ENCODE results near the gene OR51B2.

Gene OR51B2

GRCh38 chr11:5279471-5280090 lies 44.5 kb downstream of the OR51B2 start:
- DNase-seq (ENCODE audit: insufficient read length) = no peak
- TF ChIP-seq POLR2AphosphoS5 (IDR thresholded peaks at IDR 0.05; ENCODE audit: low read depth, low read length) (no peak), POLR2A (IDR thresholded peaks at IDR 0.05; ENCODE audit: low read depth, low read length) (no peak), TAF1 (IDR thresholded peaks at IDR 0.05; ENCODE audit: borderline replicate concordance, low read depth, low read length) (no peak)
- FAIRE-seq = peak; percentile 81

- FAIRE-seq = peak; percentile 71
These were observed 46.2 kb downstream of the OR51B2 start for GRCh38 chr11:5277807-5278382.

GRCh38 chr11:5276697-5277096 lies 47.4 kb downstream of the OR51B2 start:
- DNase-seq (ENCODE audit: insufficient read length) (no peak), FAIRE-seq (no peak)
- TF ChIP-seq POLR2A (IDR thresholded peaks at IDR 0.05; ENCODE audit: low read depth, low read length) (no peak), POLR2AphosphoS5 (IDR thresholded peaks at IDR 0.05; ENCODE audit: low read depth, low read length) (no peak), TAF1 (IDR thresholded peaks at IDR 0.05; ENCODE audit: borderline replicate concordance, low read depth, low read length) (no peak)

More at GRCh38 chr11:5277807-5278382, 46.2 kb downstream of the OR51B2 start:
- no peak for TF ChIP-seq POLR2A (IDR thresholded peaks at IDR 0.05; ENCODE audit: low read depth, low read length)
- TF ChIP-seq TAF1 (IDR thresholded peaks at IDR 0.05; ENCODE audit: borderline replicate concordance, low read depth, low read length) = no peak
- TF ChIP-seq POLR2AphosphoS5 (IDR thresholded peaks at IDR 0.05; ENCODE audit: low read depth, low read length) = no peak
- DNase-seq (ENCODE audit: insufficient read length) = no peak

- FAIRE-seq (no peak), DNase-seq (ENCODE audit: insufficient read length) (no peak)
- TF ChIP-seq POLR2A (IDR thresholded peaks at IDR 0.05; ENCODE audit: low read depth, low read length) (no peak), POLR2AphosphoS5 (IDR thresholded peaks at IDR 0.05; ENCODE audit: low read depth, low read length) (no peak), TAF1 (IDR thresholded peaks at IDR 0.05; ENCODE audit: borderline replicate concordance, low read depth, low read length) (no peak)
These were observed 48.6 kb downstream of the OR51B2 start for GRCh38 chr11:5275369-5276110.

- peak; percentile 30 for FAIRE-seq
- TF ChIP-seq POLR2A (IDR thresholded peaks at IDR 0.05; ENCODE audit: low read depth, low read length) (no peak), TAF1 (IDR thresholded peaks at IDR 0.05; ENCODE audit: borderline replicate concordance, low read depth, low read length) (no peak), POLR2AphosphoS5 (IDR thresholded peaks at IDR 0.05; ENCODE audit: low read depth, low read length) (no peak)
- DNase-seq (ENCODE audit: insufficient read length) = no peak
These were observed 49.7 kb downstream of the OR51B2 start for GRCh38 chr11:5274395-5274794.
